CD4-positive, alpha-beta T cell (primary cell): Measurements from ENCODE around the gene VGLL3. TPM values are rescaled to one million over a fixed set of nuclear protein-coding genes. Genes with fewer than 3 reads are reported as not detected.

Experiments
- ATAC-seq: fragments of 200-7000 bp; cut with Tn5 transposase; one replicate; pipeline ENCODE4 v1.10.0; 2022; ENCODE audit warnings: mild to moderate bottlenecking; ENCODE audit not compliant: poor library complexity
- CTCF ChIA-PET: fragments of 350-600 bp; sonication (Branson Sonifier 250); formaldehyde crosslinking; loops from one replicate; lab custom pipeline; 2021; ENCODE audit warnings: antibody characterized with exemption, inconsistent platforms; lab: Charles Lee
- POLR2A ChIA-PET: fragments of 350-600 bp; sonication (Branson Sonifier 250); formaldehyde crosslinking; loops from one replicate; lab custom pipeline; 2021; ENCODE audit warnings: antibody characterized with exemption, inconsistent platforms; lab: Charles Lee
- DNase-seq, 14 experiments: peaks; one replicate each; pipeline ENCODE4 v3.0.0-alpha.2; 2013 to 2020; ENCODE audit warnings: mixed read lengths in 2 of 14
- H3K27ac ChIP-seq, 2 donors: one replicate each; pipeline versions ENCODE4 v1.5.1 to v1.7.0; 2013; ENCODE audit warnings: low read length in 2 of 2, low read depth in 1 of 2, mild to moderate bottlenecking in 1 of 2
- H3K27me3 ChIP-seq, 2 experiments: 1 replicate in 1 of 2; 2 replicates in 1 of 2; pipeline versions ENCODE4 v1.6.1 to v1.7.0; 2013; ENCODE audit warnings: low read length in 2 of 2, control low read depth in 1 of 2, mild to moderate bottlenecking in 1 of 2, moderate library complexity in 1 of 2; ENCODE audit not compliant: insufficient read depth in 2 of 2, control insufficient read depth in 1 of 2
- H3K36me3 ChIP-seq: one replicate; pipeline ENCODE4 v1.6.1; 2013; ENCODE audit warnings: low read length, control low read depth; ENCODE audit not compliant: insufficient read depth
- H3K4me1 ChIP-seq: one replicate; pipeline ENCODE4 v1.6.1; 2013; ENCODE audit warnings: low read length, control low read depth; ENCODE audit not compliant: insufficient read depth
- H3K4me3 ChIP-seq: one replicate; pipeline ENCODE4 v1.5.1; 2013; ENCODE audit warnings: mild to moderate bottlenecking, low read length, moderate library complexity
- H3K9me3 ChIP-seq, 2 experiments: 1 replicate in 1 of 2; 2 replicates in 1 of 2; pipeline versions ENCODE4 v1.6.1 to v1.7.0; 2013; ENCODE audit warnings: low read length in 2 of 2, mild to moderate bottlenecking in 2 of 2, control low read depth in 1 of 2, moderate library complexity in 1 of 2; ENCODE audit not compliant: control insufficient read depth in 1 of 2, insufficient read depth in 1 of 2
- H3K27ac Mint-ChIP-seq: one replicate; pipeline ENCODE4 v1.8.0; 2020; ENCODE audit warnings: mixed read lengths
- H3K27me3 Mint-ChIP-seq: one replicate; pipeline ENCODE4 v1.8.0; 2021; ENCODE audit warnings: mixed read lengths
- H3K36me3 Mint-ChIP-seq: one replicate; pipeline ENCODE4 v1.8.0; 2021; ENCODE audit warnings: low read depth, mixed read lengths
- H3K4me1 Mint-ChIP-seq: one replicate; pipeline ENCODE4 v1.8.0; 2021; ENCODE audit warnings: low read depth, mixed read lengths
- H3K4me3 Mint-ChIP-seq: one replicate; pipeline ENCODE4 v1.8.0; 2020; ENCODE audit warnings: mild to moderate bottlenecking, mixed read lengths
- H3K9me3 Mint-ChIP-seq: one replicate; pipeline ENCODE4 v1.8.0; 2020; ENCODE audit warnings: mixed read lengths
- intact Hi-C, 2 experiments: fragments of 100-400 bp; cut with DNase I in 1 of 2; cut with micrococcal nuclease in 1 of 2; formaldehyde crosslinking; loops; one replicate each; pipeline versions ENCODE4 v1.15.1 to v1.9.0; 2023 to 2025; cut with DNase I, micrococcal nuclease
- total RNA-seq, 174 experiments: library from RNA in 2 of 174; stranded (reverse) in 2 of 174; gene quantifications; one replicate each; pipeline ENCODE4 v1.2.3 and lab custom pipeline; 2021 to 2026
- TF ChIP-seq, protein P1 (sequence below): fragments of 200-600 bp; IDR thresholded peaks from one replicate; pipeline ENCODE4 v1.8.0; 2022; ENCODE audit warnings: antibody characterized with exemption, mild to moderate bottlenecking

The VGLL3 gene
- total RNA-seq, 2 experiments from 2014 or later: not detected

DNA sequence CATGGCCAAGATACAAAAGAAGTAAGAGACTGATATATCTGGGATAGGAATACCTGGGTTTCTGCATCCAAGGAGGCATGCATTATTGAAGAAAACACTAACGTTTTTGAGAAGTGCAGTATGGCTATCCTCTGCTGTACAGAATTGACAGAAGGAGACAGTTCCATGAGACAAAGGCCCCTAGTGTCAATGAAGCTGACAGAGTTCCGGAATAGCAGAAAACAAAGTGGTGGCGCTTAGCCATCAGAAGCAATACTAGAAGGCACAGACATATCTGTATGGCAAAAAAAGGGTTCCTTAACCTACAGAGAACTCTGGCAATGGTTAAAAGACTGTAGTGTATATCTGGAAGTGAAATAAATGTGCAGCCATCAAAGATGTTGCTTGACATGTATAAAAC lies 77.8 kb downstream of the VGLL3 start:
- POLR2A ChIA-PET: no interaction called here

DNA sequence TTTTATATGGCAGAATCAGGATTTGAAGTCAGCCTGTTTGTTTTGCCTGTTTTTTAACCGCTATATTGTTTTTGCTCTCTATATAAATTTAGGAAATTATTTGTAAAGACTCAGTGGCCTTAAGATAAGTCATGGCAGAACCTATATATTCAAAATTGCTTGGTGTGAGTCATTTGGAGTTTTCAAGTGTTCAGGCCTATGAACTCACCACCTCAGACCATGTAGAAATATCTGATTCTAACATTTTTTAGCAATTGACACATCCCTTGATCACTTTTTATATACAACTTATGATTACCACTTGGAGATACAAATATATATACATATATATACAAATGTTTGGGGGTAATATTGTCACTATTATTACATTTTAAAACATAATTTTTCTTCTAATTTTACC lies 95.7 kb downstream of the VGLL3 start:
- no peak overlapping the region for H3K27ac Mint-ChIP-seq
- Histone ChIP-seq H3K4me3 (no peak overlapping the region), H3K27ac (no peak overlapping the region), H3K27me3 (no peaks in the 10 kb centered on the region), H3K4me1 (no peaks in the 10 kb centered on the region), H3K36me3 (no peaks in the 10 kb centered on the region), H3K9me3 (peaks cover 0 to 5% of the 10 kb centered on the region in 2 experiments)
- POLR2A ChIA-PET: no interaction called here
- DNase-seq (no peak), ATAC-seq (no peak)
- no peaks in the 10 kb centered on the region for H3K4me1 Mint-ChIP-seq
- H3K9me3 Mint-ChIP-seq: peaks cover 1% of the 10 kb centered on the region
- no peaks in the 10 kb centered on the region for H3K27me3 Mint-ChIP-seq
- no peaks in the 10 kb centered on the region for H3K36me3 Mint-ChIP-seq
- no peak overlapping the region for H3K4me3 Mint-ChIP-seq
- TF ChIP-seq, protein P1, sequence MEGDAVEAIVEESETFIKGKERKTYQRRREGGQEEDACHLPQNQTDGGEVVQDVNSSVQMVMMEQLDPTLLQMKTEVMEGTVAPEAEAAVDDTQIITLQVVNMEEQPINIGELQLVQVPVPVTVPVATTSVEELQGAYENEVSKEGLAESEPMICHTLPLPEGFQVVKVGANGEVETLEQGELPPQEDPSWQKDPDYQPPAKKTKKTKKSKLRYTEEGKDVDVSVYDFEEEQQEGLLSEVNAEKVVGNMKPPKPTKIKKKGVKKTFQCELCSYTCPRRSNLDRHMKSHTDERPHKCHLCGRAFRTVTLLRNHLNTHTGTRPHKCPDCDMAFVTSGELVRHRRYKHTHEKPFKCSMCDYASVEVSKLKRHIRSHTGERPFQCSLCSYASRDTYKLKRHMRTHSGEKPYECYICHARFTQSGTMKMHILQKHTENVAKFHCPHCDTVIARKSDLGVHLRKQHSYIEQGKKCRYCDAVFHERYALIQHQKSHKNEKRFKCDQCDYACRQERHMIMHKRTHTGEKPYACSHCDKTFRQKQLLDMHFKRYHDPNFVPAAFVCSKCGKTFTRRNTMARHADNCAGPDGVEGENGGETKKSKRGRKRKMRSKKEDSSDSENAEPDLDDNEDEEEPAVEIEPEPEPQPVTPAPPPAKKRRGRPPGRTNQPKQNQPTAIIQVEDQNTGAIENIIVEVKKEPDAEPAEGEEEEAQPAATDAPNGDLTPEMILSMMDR: no peak
- CTCF ChIA-PET: no interaction called here
- intact Hi-C loops: no loop called here

More for the DNA sequence above, 77.8 kb downstream of the VGLL3 start:
- Mint-ChIP-seq H3K4me3 (no peak overlapping the region), H3K27me3 (no peaks in the 10 kb centered on the region), H3K4me1 (no peaks in the 10 kb centered on the region), H3K9me3 (peaks cover 4% of the 10 kb centered on the region), H3K36me3 (no peaks in the 10 kb centered on the region), H3K27ac (no peak overlapping the region)
- Histone ChIP-seq H3K4me1 (no peaks in the 10 kb centered on the region), H3K36me3 (no peaks in the 10 kb centered on the region), H3K27me3 (no peaks in the 10 kb centered on the region), H3K9me3 (peaks cover 0 to 8% of the 10 kb centered on the region in 2 experiments), H3K4me3 (no peak overlapping the region), H3K27ac (no peak overlapping the region)
- intact Hi-C loops: no loop called here
- CTCF ChIA-PET: no interaction called here
- TF ChIP-seq, protein P1: no peak
- ATAC-seq (no peak), DNase-seq (no peak)

DNA sequence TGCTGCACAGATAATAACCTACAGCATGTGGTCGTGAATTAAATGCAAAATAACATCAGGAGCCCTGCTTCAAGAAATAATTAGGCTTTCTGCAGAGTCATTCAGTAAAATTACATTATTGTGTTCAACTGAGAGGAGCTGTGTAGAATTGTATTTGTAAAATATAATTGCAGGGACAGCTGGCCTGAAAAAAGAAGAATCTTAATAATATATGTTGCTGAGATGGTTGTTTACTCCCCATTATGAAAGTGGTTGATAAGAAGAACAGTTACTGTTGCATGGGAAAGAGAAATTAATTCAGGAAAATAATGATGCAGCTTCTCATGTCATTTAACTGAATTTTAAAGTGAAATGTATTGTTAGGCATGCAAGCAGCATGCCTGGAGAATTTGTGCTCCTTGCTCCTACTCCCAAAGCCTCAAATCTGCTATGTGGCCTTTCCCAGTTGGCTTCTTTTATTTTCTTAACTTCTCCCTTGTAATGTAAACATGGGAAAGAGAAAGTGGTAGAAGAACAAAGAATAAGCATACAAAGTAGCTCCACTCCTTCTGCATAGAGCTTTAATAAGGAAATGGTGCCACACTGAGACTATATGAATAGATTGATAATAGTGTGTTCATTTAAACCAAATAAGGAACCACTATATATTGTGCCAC lies 100.1 kb downstream of the VGLL3 start:
- no peaks in the 10 kb centered on the region for H3K4me1 ChIP-seq
- intact Hi-C loops: no loop called here
- Mint-ChIP-seq H3K27me3 (no peaks in the 10 kb centered on the region), H3K4me3 (no peak overlapping the region), H3K27ac (no peak overlapping the region), H3K36me3 (no peaks in the 10 kb centered on the region), H3K9me3 (no peaks in the 10 kb centered on the region), H3K4me1 (no peaks in the 10 kb centered on the region)
- H3K4me3 ChIP-seq: no peak overlapping the region
- ATAC-seq (no peak), DNase-seq (no peak)
- TF ChIP-seq, protein P1: no peak
- no peaks in the 10 kb centered on the region for H3K36me3 ChIP-seq
- H3K27me3 ChIP-seq: no peaks in the 10 kb centered on the region
- ChIA-PET POLR2A (no interaction called here), CTCF (no interaction called here)
- no peaks in the 10 kb centered on the region for H3K9me3 ChIP-seq
- H3K27ac ChIP-seq: no peak overlapping the region

Other genes with a start within 250 kb of the VGLL3 start
- 10 to 100 TPM; 24.7 to 31.5 TPM for gene CHMP2B, start 236.2 kb upstream of the VGLL3 start, total RNA-seq